Endothelial cell of umbilical vein (primary cell): ENCODE results near the gene ADAMTS17. TPM values are rescaled to one million over a fixed set of nuclear protein-coding genes. Genes with fewer than 3 reads are reported as not detected.

Experiments used
- BruUV-seq: library from RNA; stranded (reverse); fragments of 400-500 nt; replicated peaks from 2 replicates; lab custom pipeline; 2021; lab: Mats Ljungman, UMichigan
- CTCF ChIA-PET: fragments of 300-600, 350-600 bp; sonication (Branson Sonifier 250); formaldehyde crosslinking; loops from one replicate; lab custom pipeline; 2021; ENCODE audit warnings: antibody characterized with exemption, inconsistent platforms; lab: Charles Lee
- POLR2A ChIA-PET: fragments of 300-600, 350-600 bp; sonication (Branson Sonifier 250); formaldehyde crosslinking; loops from one replicate; lab custom pipeline; 2021; ENCODE audit warnings: antibody characterized with exemption, inconsistent platforms; lab: Charles Lee
- DNase-seq: peaks from one replicate; pipeline ENCODE4 v3.0.0-alpha.2; 2011; ENCODE audit warnings: low read depth, low spot score
- FAIRE-seq: peaks from 2 replicates; lab custom pipeline; 2011; peaks lifted over from hg19 to GRCh38; lab: Jason Lieb, UNC
- H2AFZ ChIP-seq: 2 replicates; pipeline ENCODE4 v1.6.0; 2012; ENCODE audit warnings: low read depth, low read length, control low read depth, inconsistent platforms
- H3K27ac ChIP-seq: 2 replicates; pipeline ENCODE4 v1.5.1; 2011; ENCODE audit warnings: low read depth, mild to moderate bottlenecking, control low read depth, low read length, moderate library complexity; ENCODE audit not compliant: insufficient read depth
- H3K27me3 ChIP-seq, 2 experiments: 2 replicates each; pipeline versions ENCODE4 v1.6.0 to v1.6.1; 2011; ENCODE audit warnings: low read length in 2 of 2, mixed read lengths in 1 of 2; ENCODE audit not compliant: control insufficient read depth in 2 of 2, insufficient read depth in 2 of 2
- H3K36me3 ChIP-seq, 2 experiments: 2 replicates in 1 of 2; 3 replicates in 1 of 2; pipeline ENCODE4 v1.5.1; 2011; ENCODE audit warnings: low read length in 2 of 2, mild to moderate bottlenecking in 1 of 2, moderate library complexity in 1 of 2; ENCODE audit not compliant: control insufficient read depth in 2 of 2, insufficient read depth in 2 of 2; ENCODE audit errors: extremely low read depth in 1 of 2
- H3K4me1 ChIP-seq: 3 replicates; pipeline ENCODE4 v1.5.1; 2011; ENCODE audit warnings: mild to moderate bottlenecking, low read length; ENCODE audit not compliant: control insufficient read depth, insufficient read depth; ENCODE audit errors: extremely low read depth
- H3K4me2 ChIP-seq: 2 replicates; pipeline ENCODE4 v1.6.1; 2011; ENCODE audit warnings: low read length, control low read depth, mixed read lengths; ENCODE audit not compliant: insufficient read depth
- H3K4me3 ChIP-seq, 3 experiments: fragments of 200-600 bp in 1 of 3; sonication (generic), shearing (Covaris generic) in 1 of 3; replicated peaks in 1 of 3; 2 replicates each; pipeline ENCODE4 v1.5.1; 2011 to 2016; ENCODE audit warnings: control low read depth in 3 of 3, low read length in 3 of 3, mild to moderate bottlenecking in 2 of 3, inconsistent platforms in 1 of 3, low read depth in 1 of 3, moderate library complexity in 1 of 3; ENCODE audit not compliant: insufficient read depth in 1 of 3
- H3K79me2 ChIP-seq: 2 replicates; pipeline ENCODE4 v1.6.0; 2012; ENCODE audit warnings: low read length, inconsistent platforms; ENCODE audit not compliant: control insufficient read depth, insufficient read depth
- H3K9ac ChIP-seq: replicated peaks from 2 replicates; pipeline ENCODE3; 2011; ENCODE audit warnings: low read length, control low read depth; ENCODE audit not compliant: insufficient read depth; ENCODE audit errors: extremely low read depth
- H3K9me1 ChIP-seq: replicated peaks from 3 replicates; pipeline ENCODE4 v1.6.0; 2011; ENCODE audit warnings: mild to moderate bottlenecking, low read length; ENCODE audit not compliant: control insufficient read depth, insufficient read depth; ENCODE audit errors: extremely low read depth
- H3K9me3 ChIP-seq: replicated peaks from 2 replicates; pipeline ENCODE4 v1.5.1; 2012; ENCODE audit warnings: low read length, inconsistent platforms; ENCODE audit not compliant: control insufficient read depth, insufficient read depth
- H4K20me1 ChIP-seq: replicated peaks from 2 replicates; pipeline ENCODE3; 2011; ENCODE audit warnings: mild to moderate bottlenecking, low read length; ENCODE audit not compliant: control insufficient read depth, insufficient read depth; ENCODE audit errors: extremely low read depth
- EZH2 ChIP-seq: IDR thresholded peaks from 2 replicates; pipeline ENCODE4 v1.6.1; 2012; ENCODE audit warnings: borderline replicate concordance, low read depth, mild to moderate bottlenecking, moderate library complexity, low read length, inconsistent platforms; ENCODE audit not compliant: severe bottlenecking
- FOS ChIP-seq: IDR thresholded peaks from 2 replicates; pipeline ENCODE4 v1.6.1; 2011; ENCODE audit warnings: mild to moderate bottlenecking, low read length, moderate library complexity, borderline replicate concordance; ENCODE audit not compliant: insufficient read depth
- GATA2 ChIP-seq: IDR thresholded peaks from 2 replicates; pipeline ENCODE4 v1.7.0; 2011; ENCODE audit warnings: low read depth, mild to moderate bottlenecking, moderate library complexity, mixed read lengths, low read length; ENCODE audit not compliant: insufficient read length, insufficient read depth
- JUN ChIP-seq: IDR thresholded peaks from 2 replicates; pipeline ENCODE4 v1.6.1; 2011; ENCODE audit warnings: borderline replicate concordance, low read depth; ENCODE audit not compliant: insufficient read length, insufficient read depth
- MYC ChIP-seq: IDR thresholded peaks from one replicate; pipeline ENCODE4 v1.6.1; 2011; ENCODE audit warnings: mild to moderate bottlenecking, low read depth, low read length
- POLR2A ChIP-seq: IDR thresholded peaks from 2 replicates; pipeline ENCODE4 v1.6.1; 2012; ENCODE audit warnings: low read depth, mild to moderate bottlenecking, control low read depth, low read length
- POLR2AphosphoS5 ChIP-seq: IDR thresholded peaks from 2 replicates; pipeline ENCODE4 v1.6.1; 2012; ENCODE audit warnings: low read depth, mild to moderate bottlenecking, control low read depth, low read length, moderate library complexity; ENCODE audit not compliant: insufficient read depth
- dilution Hi-C: fragments of 300-500 bp; cut with MboI; formaldehyde crosslinking; loops from one replicate; pipeline ENCODE4 v1.15.0; 2019; ENCODE audit warnings: low sequenced_read_pairs; ENCODE audit not compliant: extremely low pct_ligation_motif_present
- intact Hi-C: fragments of 100-400 bp; cut with micrococcal nuclease; formaldehyde crosslinking; loops from one replicate; pipeline ENCODE4 v1.10.0; 2022
- polyA plus RNA-seq, 4 experiments: library from polyadenylated mRNA; depleted of rRNA in 3 of 4; stranded (reverse) in 3 of 4; unstranded in 1 of 4; fragments of >200 nt; gene quantifications; 2 replicates each; pipeline versions ENCODE4 v1.2.1 to v1.2.3, GENCODE V29; 2011 to 2012; ENCODE audit warnings: missing spikeins in 1 of 4
- total RNA-seq: library from RNA; stranded (reverse); gene quantifications from 2 replicates; pipeline ENCODE4 v1.2.3, GENCODE V29; 2021
- TF ChIP-seq, protein P1 (sequence below): IDR thresholded peaks from 2 replicates; pipeline ENCODE4 v1.6.1; 2011; ENCODE audit not compliant: insufficient read depth, insufficient read length
- TF ChIP-seq, protein P2 (sequence below), 2 donors: IDR thresholded peaks; 1 replicate in 1 of 2; 2 replicates in 1 of 2; pipeline ENCODE4 v1.5.1; 2011; ENCODE audit warnings: low read length in 2 of 2, mild to moderate bottlenecking in 2 of 2, moderate library complexity in 2 of 2, control low read depth in 1 of 2, inconsistent platforms in 1 of 2, low read depth in 1 of 2; ENCODE audit not compliant: insufficient read depth in 1 of 2; ENCODE audit errors: extremely low read depth in 1 of 2

Gene ADAMTS17
- total and polyA plus RNA-seq, 2 donors (not counting 3 experiments of a cell fraction or from before 2014, with no cell fraction given): 0.12 TPM; not detected in 1

DNA sequence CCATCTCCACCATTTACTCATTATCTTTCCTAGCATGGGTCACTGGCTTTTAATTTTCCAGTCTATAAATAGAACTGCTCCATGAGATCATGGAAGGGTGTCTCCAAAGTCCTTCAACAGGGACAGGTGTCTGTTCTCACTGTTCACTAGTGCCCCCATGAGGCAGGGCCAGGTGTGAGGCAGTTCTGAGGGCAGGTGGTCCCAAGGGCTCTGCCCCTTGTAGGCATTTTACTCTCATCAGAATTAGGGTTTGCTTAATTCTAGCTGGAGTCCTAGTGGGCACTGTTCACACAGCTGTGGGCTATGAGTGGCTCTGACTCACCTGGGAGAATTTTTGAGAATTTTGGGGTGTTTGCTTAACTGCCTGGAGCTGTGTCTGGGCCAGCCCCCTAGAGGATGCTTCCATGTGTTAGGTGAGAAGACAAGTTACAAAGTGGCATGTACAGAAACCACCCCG lies 360.6 kb downstream of the ADAMTS17 start:
- H3K4me2 ChIP-seq: no peak overlapping the region
- H3K9me1 ChIP-seq: no peaks in the 10 kb centered on the region
- no peak overlapping the region for H3K4me3 ChIP-seq
- TF ChIP-seq EZH2 (no peak), POLR2A (no peak), JUN (no peak), MYC (no peak), GATA2 (no peak), POLR2AphosphoS5 (no peak), FOS (no peak)
- TF ChIP-seq, protein P1, sequence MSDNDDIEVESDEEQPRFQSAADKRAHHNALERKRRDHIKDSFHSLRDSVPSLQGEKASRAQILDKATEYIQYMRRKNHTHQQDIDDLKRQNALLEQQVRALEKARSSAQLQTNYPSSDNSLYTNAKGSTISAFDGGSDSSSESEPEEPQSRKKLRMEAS: no peak
- TF ChIP-seq, protein P2, sequence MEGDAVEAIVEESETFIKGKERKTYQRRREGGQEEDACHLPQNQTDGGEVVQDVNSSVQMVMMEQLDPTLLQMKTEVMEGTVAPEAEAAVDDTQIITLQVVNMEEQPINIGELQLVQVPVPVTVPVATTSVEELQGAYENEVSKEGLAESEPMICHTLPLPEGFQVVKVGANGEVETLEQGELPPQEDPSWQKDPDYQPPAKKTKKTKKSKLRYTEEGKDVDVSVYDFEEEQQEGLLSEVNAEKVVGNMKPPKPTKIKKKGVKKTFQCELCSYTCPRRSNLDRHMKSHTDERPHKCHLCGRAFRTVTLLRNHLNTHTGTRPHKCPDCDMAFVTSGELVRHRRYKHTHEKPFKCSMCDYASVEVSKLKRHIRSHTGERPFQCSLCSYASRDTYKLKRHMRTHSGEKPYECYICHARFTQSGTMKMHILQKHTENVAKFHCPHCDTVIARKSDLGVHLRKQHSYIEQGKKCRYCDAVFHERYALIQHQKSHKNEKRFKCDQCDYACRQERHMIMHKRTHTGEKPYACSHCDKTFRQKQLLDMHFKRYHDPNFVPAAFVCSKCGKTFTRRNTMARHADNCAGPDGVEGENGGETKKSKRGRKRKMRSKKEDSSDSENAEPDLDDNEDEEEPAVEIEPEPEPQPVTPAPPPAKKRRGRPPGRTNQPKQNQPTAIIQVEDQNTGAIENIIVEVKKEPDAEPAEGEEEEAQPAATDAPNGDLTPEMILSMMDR (IDR thresholded peaks at IDR 0.05; ENCODE audit: extremely low read depth in 1 of 2, insufficient read depth in 1 of 2, low read depth in 1 of 2, low read length in 2 of 2): no peak
- no peaks in the 10 kb centered on the region for H3K4me1 ChIP-seq
- ChIA-PET CTCF (no interaction called here), POLR2A (no interaction called here)
- no peaks in the 10 kb centered on the region for H3K27me3 ChIP-seq
- H4K20me1 ChIP-seq: no peaks in the 10 kb centered on the region
- H2AFZ ChIP-seq: no peak overlapping the region
- DNase-seq: no peak
- H3K9me3 ChIP-seq: no peaks in the 10 kb centered on the region
- BruUV-seq: no TSS peak
- FAIRE-seq: no peak
- no peaks in the 10 kb centered on the region for H3K79me2 ChIP-seq
- dilution Hi-C loops (no loop called here), intact Hi-C loops (no loop called here)
- H3K27ac ChIP-seq: no peak overlapping the region
- H3K36me3 ChIP-seq: no peaks in the 10 kb centered on the region
- H3K9ac ChIP-seq: no peak overlapping the region
